Anterior cingulate cortex (tissue), 58 donors: ENCODE measurements around the gene DND1.
"Not testable (repeated sequence)": the region's sequence is repeated elsewhere in the genome, so short reads cannot be mapped to it uniquely, and the experiment has no call there.

Source experiments
- DNase-seq, 58 donors: peaks; one replicate each; lab custom pipeline; 2025; lab: John Stamatoyannopoulos, UW

The DND1 gene

DNA sequence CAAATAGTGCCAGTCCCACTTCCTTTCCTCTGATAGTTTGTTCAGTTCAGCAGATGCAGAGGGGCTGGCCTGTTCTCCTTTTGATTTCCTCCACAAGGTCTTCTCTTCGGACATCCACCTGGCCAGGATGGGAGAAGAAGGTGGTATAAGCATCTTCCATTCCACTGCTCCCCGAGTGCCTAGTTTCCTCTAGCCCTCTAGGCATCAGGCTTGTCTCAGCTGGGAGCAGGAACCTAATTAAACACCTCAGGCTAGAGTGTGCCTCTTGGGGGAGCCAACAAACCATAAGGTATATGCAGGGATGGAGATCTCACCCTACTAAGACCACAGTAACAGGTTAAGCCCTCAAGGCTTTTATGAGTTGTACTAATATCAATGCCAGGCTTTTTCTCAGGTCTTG, 835 bp upstream of the DND1 start:
- no peak for DNase-seq

DNA sequence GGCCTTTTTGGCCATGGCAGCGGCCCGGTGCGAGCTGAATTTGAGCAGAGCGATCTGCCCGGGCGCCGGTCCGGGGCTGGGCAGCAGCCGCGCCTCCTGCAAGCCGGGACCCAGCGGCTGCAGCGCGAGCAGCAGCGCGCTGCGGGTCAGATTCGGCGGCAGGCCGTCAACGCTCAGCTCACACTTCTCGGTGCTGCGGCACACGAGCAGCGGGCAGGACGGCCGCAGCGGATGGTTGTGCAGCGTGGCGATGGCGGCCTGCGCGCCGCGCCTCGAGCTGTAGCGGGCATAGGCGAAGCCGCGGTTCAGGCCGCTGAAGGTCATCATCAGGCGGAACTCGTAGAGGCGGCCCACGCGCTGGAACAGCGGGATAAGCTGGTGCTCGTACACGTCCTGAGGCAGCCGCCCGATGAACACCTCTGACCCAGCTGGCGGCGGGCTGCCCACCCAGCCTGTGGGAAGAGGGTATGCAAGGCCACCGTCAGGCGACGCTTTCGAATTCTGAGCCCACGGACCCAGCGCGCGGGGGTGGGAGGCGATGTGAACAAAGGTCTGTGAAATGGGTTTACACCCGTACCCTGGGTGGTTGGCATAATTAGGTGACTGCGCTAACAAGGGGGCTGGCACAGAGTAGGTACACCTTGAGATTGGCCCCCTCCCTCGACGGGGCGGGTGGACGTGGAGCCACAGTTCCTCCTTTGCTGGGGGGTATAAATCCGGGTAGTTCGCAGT, 755 bp downstream of the DND1 start:
- DNase-seq, result peak in 4 of 58 donors; percentile 3 to 10 (median 6)

DNA sequence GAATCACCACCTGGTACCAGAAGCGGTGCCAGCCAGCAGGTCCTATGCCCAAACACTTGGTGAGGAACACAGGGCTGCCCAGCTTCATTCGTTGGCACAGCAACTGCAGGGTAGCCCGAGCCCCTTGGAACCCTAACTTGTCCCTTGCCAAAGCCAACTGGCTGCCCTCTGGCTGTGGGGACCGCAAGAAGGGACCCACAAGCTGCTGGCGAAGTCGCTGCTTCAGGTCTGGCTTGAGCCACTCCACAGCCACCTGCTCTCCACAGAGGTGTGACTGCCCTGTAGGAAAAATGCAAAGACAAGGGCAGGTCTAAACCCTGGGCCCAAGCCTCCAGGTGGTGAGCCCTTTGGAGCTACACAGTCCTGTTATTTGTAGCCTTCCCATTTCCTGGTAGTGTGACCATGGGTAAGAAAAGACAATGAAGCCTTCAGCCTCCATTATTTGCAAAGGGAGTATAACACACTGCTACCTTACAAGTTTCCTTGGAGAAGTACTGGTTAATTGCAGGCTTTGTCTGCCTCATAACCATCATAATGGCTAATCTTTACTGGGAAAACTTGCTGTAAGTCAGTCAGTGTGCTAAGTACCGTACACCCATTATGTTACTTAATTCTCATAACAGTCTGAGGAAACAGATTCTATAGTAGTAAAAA, 1.8 kb downstream of the DND1 start:
- DNase-seq, result no peak

DNA sequence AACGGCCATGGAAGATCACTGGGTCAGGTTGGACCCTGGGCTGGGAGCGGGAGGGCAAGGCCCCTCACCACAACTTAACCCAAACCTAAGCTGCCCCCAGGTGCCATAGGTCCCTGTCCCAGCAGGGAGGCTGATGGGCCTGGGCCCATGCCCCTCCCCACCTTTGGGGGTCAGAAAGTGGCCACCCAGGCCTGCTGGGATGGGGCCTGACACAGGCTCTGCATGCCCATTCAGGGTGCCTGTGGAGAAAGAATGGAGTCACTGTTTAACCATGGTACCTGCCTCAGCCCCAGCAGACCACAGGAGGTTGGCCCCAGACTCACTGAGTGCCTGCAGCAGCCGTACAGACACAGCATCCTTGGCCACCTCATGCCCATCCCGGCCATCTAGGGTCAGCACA, 2.3 kb downstream of the DND1 start:
- not testable (repeated sequence) for DNase-seq

DNA sequence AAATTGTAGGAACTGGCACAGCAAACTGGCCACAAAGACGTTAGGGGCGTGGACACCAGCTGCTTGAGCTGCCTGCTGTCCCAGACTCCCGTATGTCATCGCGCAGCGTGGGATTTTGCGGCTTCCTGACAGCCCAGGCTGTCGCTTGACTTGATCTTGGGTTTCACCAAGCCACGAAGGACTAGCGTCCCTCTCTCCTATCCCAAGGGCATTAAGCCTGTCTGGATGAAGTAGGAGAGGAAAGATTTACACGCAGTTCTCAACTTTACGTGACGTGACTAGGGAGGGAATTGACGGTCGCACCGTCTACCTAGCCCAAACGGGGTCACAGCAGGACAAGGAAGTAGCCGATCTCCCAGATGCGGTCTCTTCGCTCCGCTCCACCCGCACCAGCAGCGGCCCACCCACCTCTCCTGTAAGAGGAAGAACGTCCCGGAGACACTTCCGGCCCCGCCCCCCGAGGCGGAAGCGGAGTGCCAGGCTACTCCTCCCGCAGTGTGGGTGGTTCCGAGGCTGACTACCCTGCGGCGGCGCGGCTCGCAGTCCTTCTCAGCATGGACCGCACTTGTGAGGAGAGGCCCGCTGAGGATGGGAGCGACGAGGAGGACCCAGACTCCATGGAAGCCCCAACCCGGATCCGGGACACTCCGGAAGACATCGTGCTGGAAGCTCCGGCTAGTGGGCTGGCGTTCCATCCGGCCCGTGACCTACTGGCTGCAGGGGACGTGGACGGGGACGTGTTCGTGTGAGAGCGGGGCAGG, 8.8 kb downstream of the DND1 start, which contains the start of gene WDR55:
Gene WDR55 (plus strand): TSS at position 546 of the 761 bp plus-strand sequence. CDS start 9 bp downstream, at position 555.
- DNase-seq, result peak; percentile 66 to 97 (median 93)

DNA sequence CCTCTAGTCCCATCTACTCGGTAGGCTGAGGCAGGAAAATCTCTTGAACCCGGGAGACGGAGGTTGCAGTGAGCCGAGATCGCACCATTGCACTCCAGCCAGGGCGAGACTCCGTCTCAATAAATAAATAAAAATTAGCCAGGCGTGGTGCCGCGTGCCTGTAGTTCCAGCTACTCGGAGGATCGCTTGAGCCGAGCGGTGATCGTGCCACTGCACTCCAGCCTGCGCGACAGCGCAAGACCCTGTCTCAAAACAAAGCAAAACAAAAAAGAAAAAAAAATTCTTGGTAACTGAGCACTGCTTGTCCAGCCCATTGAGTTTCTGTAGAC, 9.4 kb downstream of the DND1 start:
- DNase-seq, result peak in 3 of 58 donors; percentile 41 to 55 (median 49)

DNA sequence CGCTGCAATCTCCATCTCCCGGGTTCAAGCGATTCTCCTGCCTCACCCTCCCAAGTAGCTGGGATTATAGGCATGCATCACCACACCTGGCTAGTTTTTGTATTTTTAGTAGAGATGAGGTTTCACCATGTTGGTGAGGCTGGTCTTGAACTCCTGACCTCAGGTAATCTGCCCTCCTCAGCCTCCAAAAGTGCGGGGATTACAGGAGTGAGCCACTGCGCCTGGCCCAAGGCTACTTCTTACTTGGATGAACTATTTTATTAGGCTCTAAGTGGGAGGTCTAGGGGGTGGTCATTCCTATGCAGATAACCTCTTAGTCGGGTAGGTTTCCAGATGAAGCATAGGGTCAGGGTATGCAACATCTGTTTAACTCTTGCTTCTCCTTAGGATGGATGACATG, 13.0 kb downstream of the DND1 start:
- DNase-seq, result not testable (repeated sequence)

DNA sequence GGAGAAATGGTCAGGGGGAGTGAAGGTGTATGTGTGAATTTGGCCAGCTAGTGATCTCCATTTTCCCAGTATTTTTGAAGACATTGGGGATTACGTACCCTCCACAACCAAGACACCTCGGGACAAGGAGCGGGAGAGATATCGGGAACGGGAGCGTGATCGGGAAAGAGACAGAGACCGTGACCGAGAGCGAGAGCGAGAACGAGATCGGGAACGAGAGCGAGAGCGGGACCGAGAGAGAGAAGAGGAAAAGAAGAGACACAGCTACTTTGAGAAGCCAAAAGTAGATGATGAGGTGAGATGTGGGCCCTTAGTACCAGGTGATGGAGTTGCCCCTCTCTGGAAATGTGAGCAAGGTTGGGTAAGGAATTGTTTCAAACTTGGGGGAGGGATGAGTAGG, 14.5 kb downstream of the DND1 start:
- DNase-seq, result no peak

DNA sequence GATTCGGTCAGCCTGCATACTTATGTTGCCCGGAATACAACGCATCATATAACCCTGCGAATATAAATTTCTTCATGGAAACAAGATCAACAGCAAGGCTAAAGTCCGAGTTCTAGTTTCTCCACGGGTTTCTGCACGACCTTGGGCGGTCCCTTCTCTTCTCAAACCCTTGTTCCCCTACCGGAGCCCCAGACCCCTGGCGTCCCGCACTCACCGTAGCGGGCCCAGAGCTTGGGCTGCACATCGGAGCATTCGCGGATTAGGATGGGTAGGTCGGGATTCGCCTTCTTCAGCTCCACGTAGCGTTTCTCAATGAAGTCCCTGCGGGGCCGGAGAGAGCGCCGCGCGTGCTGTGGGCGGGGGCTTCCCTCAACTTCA, 26.3 kb downstream of the DND1 start:
- DNase-seq, result no peak

DNA sequence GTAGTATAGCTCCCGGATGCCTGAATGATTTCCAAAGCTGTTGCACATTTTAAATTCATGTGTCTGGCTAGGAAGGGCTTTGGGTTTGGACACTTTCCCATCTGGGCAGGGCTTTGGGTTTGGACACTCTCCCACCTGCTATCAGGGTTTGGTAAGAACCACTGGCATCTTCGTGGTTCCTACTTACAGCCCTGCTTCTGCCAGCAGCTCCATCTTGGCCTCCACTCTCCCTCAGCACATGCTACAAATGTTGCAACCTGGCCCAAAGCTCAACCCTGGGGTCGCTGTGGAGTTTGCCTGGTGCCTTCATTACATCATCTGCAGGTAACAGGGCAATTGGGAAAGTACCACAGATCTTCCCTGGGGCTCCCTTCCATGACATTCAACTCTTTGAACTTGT, 30.7 kb downstream of the DND1 start:
- DNase-seq, result no peak

DNA sequence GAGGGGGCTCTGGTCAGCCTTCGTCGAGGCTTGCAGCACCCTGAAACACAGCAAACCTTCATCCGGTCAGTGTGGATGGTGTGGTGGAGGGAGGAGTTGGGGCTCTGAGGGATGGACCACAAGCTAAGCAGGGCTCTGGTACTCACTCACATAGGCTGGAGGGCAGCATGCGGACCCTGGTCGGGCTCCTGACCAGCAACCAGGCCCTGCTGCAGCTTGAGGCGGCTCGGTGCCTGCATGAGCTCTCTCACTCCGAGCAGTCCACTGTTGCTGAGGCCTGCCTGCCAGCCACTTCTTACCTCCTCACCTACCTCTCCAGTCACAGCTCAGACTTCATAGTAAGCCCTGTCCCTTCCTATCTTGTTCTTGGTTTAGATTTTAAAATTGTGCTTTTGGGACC, 31.7 kb downstream of the DND1 start:
- DNase-seq, result no peak

DNA sequence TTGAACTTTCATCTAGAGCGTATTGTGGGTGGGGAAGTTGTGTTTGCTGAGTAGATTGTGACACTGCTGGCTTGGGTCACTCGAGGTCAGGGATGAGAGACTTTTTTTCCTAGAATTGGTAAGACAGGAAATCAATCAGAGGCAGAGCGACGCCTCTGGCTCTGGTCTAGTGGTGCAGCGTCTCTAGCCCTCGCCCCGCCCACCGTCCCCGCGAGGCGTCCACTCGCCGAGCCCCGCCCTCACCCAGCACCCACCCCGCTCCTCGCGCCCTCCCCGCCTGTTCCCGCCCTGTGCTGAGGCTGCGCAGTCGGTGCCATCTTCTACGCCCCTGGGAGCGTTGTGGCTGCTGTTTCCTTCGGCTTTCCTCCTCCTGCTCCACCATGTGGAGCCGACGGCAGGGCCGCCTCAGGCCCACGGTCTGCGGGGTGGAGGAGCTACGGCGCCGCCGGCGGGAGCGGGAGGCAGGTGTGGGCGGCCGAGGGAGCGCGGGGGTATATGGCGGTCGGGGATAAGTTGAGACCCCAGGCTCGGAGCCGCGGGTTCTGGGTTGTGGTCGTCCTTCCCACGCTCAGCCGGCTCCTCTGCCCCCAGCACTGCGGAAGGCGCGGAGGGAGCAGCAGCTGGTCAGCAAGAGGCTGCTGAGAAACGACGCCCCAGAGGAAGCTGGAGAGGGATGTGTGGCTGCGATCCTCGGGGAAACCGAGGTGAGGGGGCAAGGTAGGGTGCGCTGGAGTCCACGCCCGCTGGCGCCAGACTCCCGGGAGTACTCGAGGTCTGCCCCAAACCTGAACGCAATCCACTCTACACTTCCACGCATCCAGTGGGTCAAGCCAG, 34.0 kb downstream of the DND1 start, which contains the start of gene TMCO6:
Gene TMCO6 (plus strand): TSS at position 304 of the 834 bp plus-strand sequence. CDS start 77 bp downstream, at position 381.
- DNase-seq, result peak; percentile 66 to 98 (median 94)

DNA sequence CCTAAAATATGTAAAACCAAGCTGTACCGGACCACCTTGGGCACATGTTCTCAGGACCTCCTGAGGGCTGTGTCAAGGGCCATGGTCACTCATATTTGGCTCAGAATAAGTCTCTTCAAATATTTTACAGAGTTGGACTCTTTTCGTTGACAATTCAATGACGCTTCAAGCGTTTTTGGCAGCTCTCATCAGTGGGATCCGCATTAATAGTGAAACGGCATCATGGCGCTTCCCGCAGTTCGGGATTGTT, 34.6 kb downstream of the DND1 start:
- DNase-seq, result not testable (repeated sequence)

DNA sequence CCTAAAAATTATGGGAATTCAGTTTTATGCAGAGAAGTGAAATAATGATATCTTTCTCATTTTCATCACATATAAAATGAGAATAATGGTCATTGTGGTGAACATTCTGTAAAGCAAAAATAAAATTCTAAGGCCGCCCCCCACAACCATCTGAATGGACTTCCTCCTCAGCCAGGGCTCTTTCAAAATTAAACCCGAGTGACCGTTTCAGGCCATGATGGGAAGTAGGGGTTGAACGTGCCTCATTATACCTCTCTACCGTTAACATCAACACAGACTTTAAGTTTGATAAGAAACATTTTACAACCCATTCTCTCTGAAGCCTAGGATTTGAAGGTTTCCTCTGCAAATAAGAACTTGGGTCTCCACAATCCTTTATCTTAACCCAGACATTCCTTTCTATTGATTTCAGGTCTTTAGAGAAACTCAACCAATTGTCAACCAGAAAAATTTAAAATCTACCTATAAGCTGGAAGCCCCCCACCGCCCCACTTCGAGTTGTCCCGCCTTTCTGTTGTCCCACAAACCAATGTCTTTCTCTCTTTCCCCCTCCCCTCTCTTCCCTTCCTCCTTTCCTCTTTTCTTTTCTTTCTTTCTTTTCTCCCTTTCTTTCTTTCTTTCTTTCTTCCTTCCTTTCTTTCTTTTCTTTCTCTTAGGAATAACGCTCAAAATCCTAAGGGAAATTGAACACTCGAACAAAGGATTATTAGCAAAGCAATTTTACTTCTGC, 35.8 kb downstream of the DND1 start:
- DNase-seq, result no peak

DNA sequence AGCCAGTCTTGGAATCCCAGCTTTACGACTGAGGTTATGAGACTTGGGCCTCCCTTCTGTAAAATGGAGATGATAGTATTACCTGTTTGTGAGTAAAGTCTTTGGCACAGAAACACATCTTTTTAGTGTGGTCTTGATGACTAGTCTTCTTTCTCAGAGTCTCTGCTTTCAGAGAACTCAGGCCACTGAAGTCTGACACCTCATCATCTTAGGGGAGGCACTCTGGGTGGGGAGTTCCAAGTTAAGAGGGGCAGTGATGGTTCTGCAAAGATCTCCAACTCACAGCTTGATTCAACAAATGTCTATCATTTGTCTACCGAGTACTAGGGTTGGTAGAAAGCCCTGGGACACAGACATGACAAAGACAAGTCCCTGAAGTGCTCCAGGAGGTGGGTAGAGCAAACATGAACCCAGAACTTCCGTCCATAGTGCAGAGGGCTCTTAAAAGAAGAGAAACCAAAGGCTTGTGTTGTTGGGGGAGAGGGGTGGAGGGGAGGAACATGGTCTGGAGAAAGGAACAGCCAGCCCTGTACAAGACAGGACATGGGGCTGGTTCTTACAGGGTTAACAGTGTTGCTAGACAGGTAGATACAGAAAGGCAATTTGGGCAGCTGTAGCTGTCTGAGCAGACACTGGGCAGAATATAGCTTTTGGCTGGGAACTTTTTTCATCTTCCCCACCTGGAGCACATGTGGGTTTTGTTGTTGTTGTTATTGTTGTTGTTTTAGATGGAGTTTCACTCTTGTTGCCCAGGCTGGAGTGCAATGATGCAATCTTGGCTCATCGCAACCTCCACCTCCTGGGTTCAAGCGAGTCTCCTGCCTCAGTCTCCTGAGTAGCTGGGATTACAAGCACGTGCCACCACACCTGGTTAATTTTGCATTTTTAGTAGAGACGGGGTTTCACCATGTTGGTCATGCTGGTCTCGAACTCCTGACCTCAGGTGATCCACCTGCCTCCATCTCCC, 37.8 kb downstream of the DND1 start:
- no peak for DNase-seq

DNA sequence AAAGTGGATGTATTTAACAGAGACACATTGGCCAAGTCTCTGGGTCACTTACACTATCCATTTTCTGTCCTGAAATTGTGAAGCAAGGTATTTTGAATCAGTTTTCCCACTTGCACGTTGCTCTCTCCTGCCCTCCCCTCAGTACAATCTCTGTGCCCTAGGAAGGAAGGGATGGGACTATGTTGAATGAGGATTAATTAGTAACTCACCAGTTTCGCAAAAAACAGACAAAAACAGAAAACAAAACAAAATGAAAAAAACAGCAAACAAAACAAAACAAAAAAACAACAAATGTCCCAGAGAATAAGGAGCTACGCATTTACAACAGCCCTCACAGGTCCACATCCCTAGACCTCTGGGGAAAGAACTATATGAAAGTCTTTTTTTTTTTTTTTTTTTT, 39.3 kb downstream of the DND1 start:
- DNase-seq, result no peak

DNA sequence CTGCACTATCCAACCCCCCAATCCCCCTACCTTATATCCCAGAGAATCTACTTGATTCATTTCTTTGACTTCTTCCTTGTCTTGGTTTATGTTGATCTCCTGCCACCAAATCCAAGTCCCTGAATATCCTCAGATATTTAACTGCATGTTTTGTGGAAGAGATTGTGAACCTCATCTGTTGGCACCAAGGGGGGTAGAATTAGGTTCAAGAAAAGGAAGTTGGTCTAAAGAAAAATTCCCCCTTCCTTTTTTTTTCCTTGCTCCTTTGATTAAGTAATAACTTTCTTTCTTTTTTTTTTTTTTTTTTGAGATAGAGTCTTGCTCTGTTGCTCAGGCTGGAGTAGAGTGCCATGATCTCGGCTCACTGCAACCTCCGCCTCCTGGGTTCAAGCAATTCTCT, 39.9 kb downstream of the DND1 start:
- DNase-seq, result no peak

DNA sequence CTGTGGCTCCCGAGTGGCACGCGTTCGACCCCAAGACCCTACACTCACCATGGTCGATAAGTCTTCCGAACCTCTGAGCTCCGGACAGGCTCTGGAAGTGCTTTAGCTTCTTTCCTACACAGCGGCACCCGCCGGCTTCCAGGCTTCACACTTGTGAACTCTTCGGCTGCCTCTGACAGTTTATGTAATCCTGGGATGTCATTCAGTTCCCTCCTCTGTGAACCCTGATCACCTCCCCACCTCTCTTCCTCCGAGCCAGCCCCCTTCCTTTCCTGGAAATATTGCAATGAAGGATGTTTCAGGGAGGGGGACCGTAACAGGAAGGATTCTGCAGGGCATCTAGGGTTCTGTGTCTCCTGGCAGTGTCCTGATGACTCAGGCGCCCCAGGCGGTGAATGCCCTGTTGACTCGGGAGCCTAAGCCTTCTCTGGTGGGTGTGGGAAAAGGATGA, 40.3 kb downstream of the DND1 start, which contains the start of gene CD14:
Gene CD14 (minus strand): TSS at position 155 of the 451 bp plus-strand sequence. CDS start 104 bp downstream, at position 51.
- DNase-seq, result peak in 12 of 58 donors; percentile 22 to 54 (median 48)
